Prostate gland (tissue), 2 donors: ENCODE data around the gene SLCO4A1.

Experiments used
- CTCF ChIP-seq, 4 experiments: fragments of 200-600 bp in 2 of 4; fragments of 450-650 bp in 2 of 4; sonication (generic) in 2 of 4; IDR thresholded peaks; 1 replicate in 3 of 4; 2 replicates in 1 of 4; pipeline ENCODE4 v1.5.1; 2016 to 2019; ENCODE audit warnings: antibody characterized with exemption in 4 of 4, mild to moderate bottlenecking in 2 of 4, moderate library complexity in 2 of 4
- POLR2AphosphoS5 ChIP-seq: sonication (generic); formaldehyde crosslinking; IDR thresholded peaks from one replicate; pipeline ENCODE4 v1.6.1; 2017; ENCODE audit warnings: antibody characterized with exemption

- no peak for TF ChIP-seq CTCF (IDR thresholded peaks at IDR 0.05)
- TF ChIP-seq POLR2AphosphoS5 = no peak
Observed at GRCh38 chr20:62627901-62628612, 14.2 kb upstream of the SLCO4A1 start.
